Measurements from ENCODE around the gene MIPEP. TPM values are rescaled to one million over a fixed set of nuclear protein-coding genes. Genes with fewer than 3 reads are reported as not detected.

Gene MIPEP
- total and polyA plus RNA-seq, 10 of the 15 experiments (the other 5 are each of a cell fraction or from before 2014, with no cell fraction given): 15.6 to 56.2 (median 29.8) TPM

DNA sequence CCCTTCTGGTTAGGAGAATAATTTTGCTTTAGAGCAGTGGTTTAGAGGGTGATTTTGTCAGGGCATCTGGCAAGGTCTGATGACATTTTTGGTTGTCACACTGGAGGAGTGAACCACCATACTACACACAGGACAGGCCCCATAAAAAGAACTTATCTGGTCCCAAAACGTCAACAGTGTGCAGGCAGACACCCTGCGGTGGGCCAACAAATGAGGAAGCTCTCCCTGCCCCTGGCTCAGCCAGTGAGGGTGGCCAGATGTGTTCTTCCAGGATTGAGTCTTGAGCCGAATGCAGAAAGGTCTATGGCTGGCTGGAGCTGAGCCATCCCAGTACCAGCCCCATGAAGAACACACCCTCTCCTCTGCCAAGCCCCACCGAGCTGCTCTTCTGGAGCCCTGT, 149.2 kb downstream of the MIPEP start (continued):
- TF ChIP-seq, protein P1, sequence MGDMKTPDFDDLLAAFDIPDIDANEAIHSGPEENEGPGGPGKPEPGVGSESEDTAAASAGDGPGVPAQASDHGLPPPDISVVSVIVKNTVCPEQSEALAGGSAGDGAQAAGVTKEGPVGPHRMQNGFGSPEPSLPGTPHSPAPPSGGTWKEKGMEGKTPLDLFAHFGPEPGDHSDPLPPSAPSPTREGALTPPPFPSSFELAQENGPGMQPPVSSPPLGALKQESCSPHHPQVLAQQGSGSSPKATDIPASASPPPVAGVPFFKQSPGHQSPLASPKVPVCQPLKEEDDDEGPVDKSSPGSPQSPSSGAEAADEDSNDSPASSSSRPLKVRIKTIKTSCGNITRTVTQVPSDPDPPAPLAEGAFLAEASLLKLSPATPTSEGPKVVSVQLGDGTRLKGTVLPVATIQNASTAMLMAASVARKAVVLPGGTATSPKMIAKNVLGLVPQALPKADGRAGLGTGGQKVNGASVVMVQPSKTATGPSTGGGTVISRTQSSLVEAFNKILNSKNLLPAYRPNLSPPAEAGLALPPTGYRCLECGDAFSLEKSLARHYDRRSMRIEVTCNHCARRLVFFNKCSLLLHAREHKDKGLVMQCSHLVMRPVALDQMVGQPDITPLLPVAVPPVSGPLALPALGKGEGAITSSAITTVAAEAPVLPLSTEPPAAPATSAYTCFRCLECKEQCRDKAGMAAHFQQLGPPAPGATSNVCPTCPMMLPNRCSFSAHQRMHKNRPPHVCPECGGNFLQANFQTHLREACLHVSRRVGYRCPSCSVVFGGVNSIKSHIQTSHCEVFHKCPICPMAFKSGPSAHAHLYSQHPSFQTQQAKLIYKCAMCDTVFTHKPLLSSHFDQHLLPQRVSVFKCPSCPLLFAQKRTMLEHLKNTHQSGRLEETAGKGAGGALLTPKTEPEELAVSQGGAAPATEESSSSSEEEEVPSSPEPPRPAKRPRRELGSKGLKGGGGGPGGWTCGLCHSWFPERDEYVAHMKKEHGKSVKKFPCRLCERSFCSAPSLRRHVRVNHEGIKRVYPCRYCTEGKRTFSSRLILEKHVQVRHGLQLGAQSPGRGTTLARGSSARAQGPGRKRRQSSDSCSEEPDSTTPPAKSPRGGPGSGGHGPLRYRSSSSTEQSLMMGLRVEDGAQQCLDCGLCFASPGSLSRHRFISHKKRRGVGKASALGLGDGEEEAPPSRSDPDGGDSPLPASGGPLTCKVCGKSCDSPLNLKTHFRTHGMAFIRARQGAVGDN (IDR thresholded peaks at IDR 0.05): no peak
- no peak for TF ChIP-seq HCFC1 (IDR thresholded peaks at IDR 0.05; ENCODE audit: low read length)
- TF ChIP-seq RFX5 (IDR thresholded peaks at IDR 0.05; ENCODE audit: low read depth, low read length): no peak
- no peak for TF ChIP-seq KDM1A (IDR thresholded peaks at IDR 0.05; ENCODE audit: borderline replicate concordance)

DNA sequence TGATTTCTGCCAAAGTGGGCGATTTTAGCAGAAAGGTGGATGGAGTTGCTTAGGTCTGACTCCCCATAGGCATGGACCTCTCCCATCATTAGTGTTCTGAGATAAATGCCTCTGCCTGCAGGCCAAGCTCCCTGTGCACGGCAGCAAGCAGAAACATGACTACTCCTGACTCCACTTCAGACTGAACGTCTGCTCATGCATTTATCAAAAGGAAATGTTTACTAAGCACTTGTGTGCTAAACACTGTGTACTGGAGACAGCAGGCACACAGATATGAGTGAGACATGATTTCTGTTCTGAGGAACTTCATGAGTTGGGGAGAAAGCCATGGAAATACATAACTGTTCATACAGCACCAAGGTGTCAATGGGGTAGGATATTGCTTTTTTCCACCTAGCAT, 149.6 kb downstream of the MIPEP start:
- TF ChIP-seq SUZ12 (IDR thresholded peaks at IDR 0.05; ENCODE audit: unreplicated experiment) (no peak), ZNF622 (IDR thresholded peaks at IDR 0.05) (no peak), HDAC2 (IDR thresholded peaks at IDR 0.05) (no peak), MYC (IDR thresholded peaks at IDR 0.05; ENCODE audit: insufficient read depth, insufficient read length, insufficient replicate concordance, low read length, severe bottlenecking) (no peak)
- DNase-seq (ENCODE audit: low read depth, low spot score): no peak
- H3K36me3 ChIP-seq (ENCODE audit: control insufficient read depth in 2 of 2, insufficient read depth in 2 of 2, low read length in 1 of 2): no peaks in the 10 kb centered on the region
- RAD21 ChIA-PET (ENCODE audit: unreplicated experiment): no interaction called here
- H3K9ac ChIP-seq (ENCODE audit: control insufficient read depth, insufficient read depth, low read length): no peak overlapping the region
- intact Hi-C loops (cut with micrococcal nuclease; ENCODE audit: unreplicated experiment) (no loop called here), in situ Hi-C loops (cut with MboI) (no loop called here)
- ATAC-seq: no peak
- CTCF ChIA-PET: interaction anchor here (1.0 kb wide), 1 partner anchor 14 kb away, joined by 3 read pairs; no protein-coding TSS in a partner anchor
- 87% methylated on average over 3 of the region's 3 CpGs for WGBS (ENCODE audit: insufficient coverage, insufficient replicate concordance, low lambda C conversion rate, missing lambda C conversion rate)
- no peaks in the 10 kb centered on the region for H3K79me2 ChIP-seq (ENCODE audit: control insufficient read depth, insufficient read depth, low read length)
- POLR2A ChIA-PET: no interaction called here
- H3K4me3 ChIP-seq: no peak overlapping the region
- no peaks in the 10 kb centered on the region for H3K27me3 ChIP-seq (replicated peaks in 1 of 2; ENCODE audit: control insufficient read depth in 2 of 2, insufficient read depth in 2 of 2, low read length in 1 of 2)
- H3K9me3 ChIP-seq (replicated peaks; ENCODE audit: control insufficient read depth, insufficient read depth, low read length): no peaks in the 10 kb centered on the region
- H2AFZ ChIP-seq (ENCODE audit: control insufficient read depth, low read depth, low read length): no peak overlapping the region
- H3K4me2 ChIP-seq (ENCODE audit: control insufficient read depth, insufficient read depth): no peak overlapping the region
- peak; percentile 47 for FAIRE-seq
- BruUV-seq (replicated peaks): no TSS peak
- H3K4me1 ChIP-seq (ENCODE audit: control insufficient read depth, insufficient read depth, low read length): no peaks in the 10 kb centered on the region
- no peaks in the 10 kb centered on the region for H4K20me1 ChIP-seq (ENCODE audit: control insufficient read depth, insufficient read depth)
- H3K27ac ChIP-seq (ENCODE audit: control insufficient read depth, insufficient read depth): no peak overlapping the region
- SMC1A ChIA-PET (ENCODE audit: uncharacterized antibody, unreplicated experiment): interaction anchor here (1.5 kb wide), 1 partner anchor 128 kb away, joined by 3 read pairs; no protein-coding TSS in a partner anchor

Data from GM12878 (cell line).